Duodenal mucosa (tissue), 2 donors: ENCODE data around the gene BTF3.
"Not testable (repeated sequence)": the region's sequence is repeated elsewhere in the genome, so short reads cannot be mapped to it uniquely, and the experiment has no call there.

Experiments
- H3K27ac ChIP-seq: one replicate; pipeline ENCODE4 v1.7.0; 2013; ENCODE audit warnings: low read depth, low read length
- H3K27me3 ChIP-seq, 2 donors: one replicate each; pipeline ENCODE4 v1.7.0; 2013; ENCODE audit warnings: low read length in 2 of 2, control low read depth in 1 of 2; ENCODE audit not compliant: insufficient read depth in 2 of 2, control insufficient read depth in 1 of 2
- H3K36me3 ChIP-seq, 2 donors: one replicate each; pipeline ENCODE4 v1.7.0; 2013; ENCODE audit warnings: low read length in 2 of 2, control low read depth in 1 of 2; ENCODE audit not compliant: insufficient read depth in 2 of 2, control insufficient read depth in 1 of 2
- H3K4me1 ChIP-seq, 2 donors: one replicate each; pipeline ENCODE4 v1.7.0; 2013; ENCODE audit warnings: low read length in 2 of 2, control low read depth in 1 of 2; ENCODE audit not compliant: insufficient read depth in 2 of 2, control insufficient read depth in 1 of 2
- H3K4me3 ChIP-seq, 2 donors: one replicate each; pipeline ENCODE4 v1.7.0; 2013; ENCODE audit warnings: low read length in 2 of 2, low read depth in 1 of 2
- H3K9ac ChIP-seq, 2 donors: one replicate each; pipeline ENCODE4 v1.7.0; 2013; ENCODE audit warnings: low read length in 2 of 2, low read depth in 1 of 2
- H3K9me3 ChIP-seq, 2 donors: one replicate each; pipeline ENCODE4 v1.7.0; 2013; ENCODE audit warnings: low read length in 2 of 2, control low read depth in 1 of 2; ENCODE audit not compliant: control insufficient read depth in 1 of 2

BTF3 gene

GRCh38 chr5:73485715-73486114 is 12.5 kb upstream of the BTF3 start:
- Histone ChIP-seq H3K27ac (no peak overlapping the region), H3K4me1 (no peaks in the 10 kb centered on the region), H3K9ac (no peak overlapping the region), H3K27me3 (peaks cover 0 to 3% of the 10 kb centered on the region in 2 donors), H3K9me3 (no peaks in the 10 kb centered on the region), H3K4me3 (no peak overlapping the region), H3K36me3 (no peaks in the 10 kb centered on the region)

- Histone ChIP-seq H3K9ac (no peak overlapping the region), H3K27ac (no peak overlapping the region), H3K27me3 (peaks cover 0 to 3% of the 10 kb centered on the region in 2 donors)
Measured at GRCh38 chr5:73486119-73486899, 11.9 kb upstream of the BTF3 start.

GRCh38 chr5:73487257-73487656 is 11.0 kb upstream of the BTF3 start:
- not testable (repeated sequence) for H3K27ac ChIP-seq, H3K9me3 ChIP-seq, H3K9ac ChIP-seq, H3K36me3 ChIP-seq, H3K27me3 ChIP-seq, H3K4me3 ChIP-seq, H3K4me1 ChIP-seq

More at GRCh38 chr5:73486119-73486899, 11.9 kb upstream of the BTF3 start:
- Histone ChIP-seq H3K4me3 (no peak overlapping the region), H3K4me1 (no peaks in the 10 kb centered on the region), H3K9me3 (no peaks in the 10 kb centered on the region), H3K36me3 (no peaks in the 10 kb centered on the region)

GRCh38 chr5:73487815-73488214 is 10.4 kb upstream of the BTF3 start:
- Histone ChIP-seq H3K9ac (no peak overlapping the region), H3K36me3 (no peaks in the 10 kb centered on the region), H3K9me3 (no peaks in the 10 kb centered on the region), H3K4me3 (no peak overlapping the region), H3K4me1 (no peaks in the 10 kb centered on the region), H3K27ac (no peak overlapping the region), H3K27me3 (peaks cover 0 to 3% of the 10 kb centered on the region in 2 donors)

GRCh38 chr5:73488806-73489205 is 9.4 kb upstream of the BTF3 start:
- Histone ChIP-seq H3K27ac (no peak overlapping the region), H3K36me3 (no peaks in the 10 kb centered on the region), H3K4me1 (no peaks in the 10 kb centered on the region), H3K9ac (no peak overlapping the region), H3K9me3 (no peaks in the 10 kb centered on the region), H3K27me3 (peaks cover 0 to 3% of the 10 kb centered on the region in 2 donors), H3K4me3 (no peak overlapping the region)

- Histone ChIP-seq H3K27ac (no peak overlapping the region), H3K4me3 (no peak overlapping the region), H3K27me3 (peaks cover 0 to 3% of the 10 kb centered on the region in 2 donors), H3K4me1 (no peaks in the 10 kb centered on the region), H3K9ac (no peak overlapping the region), H3K9me3 (no peaks in the 10 kb centered on the region), H3K36me3 (no peaks in the 10 kb centered on the region)
Measured at GRCh38 chr5:73490088-73490487, 8.2 kb upstream of the BTF3 start.

GRCh38 chr5:73491155-73491554 is 7.1 kb upstream of the BTF3 start:
- H3K27ac ChIP-seq: no peak overlapping the region
- H3K9ac ChIP-seq: no peak overlapping the region
- H3K4me1 ChIP-seq: peaks cover 0 to 3% of the 10 kb centered on the region in 2 donors
- H3K27me3 ChIP-seq: peaks cover 0 to 3% of the 10 kb centered on the region in 2 donors
- no peaks in the 10 kb centered on the region for H3K9me3 ChIP-seq
- no peaks in the 10 kb centered on the region for H3K36me3 ChIP-seq
- H3K4me3 ChIP-seq: no peak overlapping the region

GRCh38 chr5:73493421-73493820 is 4.8 kb upstream of the BTF3 start:
- peaks cover 7 to 15% of the 10 kb centered on the region in 2 donors for H3K4me1 ChIP-seq
- H3K36me3 ChIP-seq: no peaks in the 10 kb centered on the region
- H3K9me3 ChIP-seq: no peaks in the 10 kb centered on the region
- no peak overlapping the region for H3K9ac ChIP-seq
- no peak overlapping the region for H3K4me3 ChIP-seq
- no peak overlapping the region for H3K27ac ChIP-seq
- peaks cover 0 to 3% of the 10 kb centered on the region in 2 donors for H3K27me3 ChIP-seq

GRCh38 chr5:73494721-73495120 is 3.5 kb upstream of the BTF3 start:
- Histone ChIP-seq H3K36me3 (no peaks in the 10 kb centered on the region), H3K9me3 (no peaks in the 10 kb centered on the region), H3K27ac (no peak overlapping the region), H3K4me1 (peaks cover 14 to 21% of the 10 kb centered on the region in 2 donors), H3K9ac (no peak overlapping the region), H3K4me3 (no peak overlapping the region), H3K27me3 (no peaks in the 10 kb centered on the region)

GRCh38 chr5:73495772-73496335 is 2.4 kb upstream of the BTF3 start:
- Histone ChIP-seq H3K27ac (no peak overlapping the region), H3K4me3 (no peak overlapping the region), H3K9me3 (no peaks in the 10 kb centered on the region), H3K27me3 (no peaks in the 10 kb centered on the region), H3K36me3 (no peaks in the 10 kb centered on the region), H3K9ac (no peak overlapping the region), H3K4me1 (peaks cover 21 to 30% of the 10 kb centered on the region in 2 donors)
